K562 (cell line): ENCODE data around the gene AKAP13. TPM values are rescaled to one million over a fixed set of nuclear protein-coding genes. Genes with fewer than 3 reads are reported as not detected.

Experiments
- ATAC-seq: fragments of 200-7000 bp; cut with Tn5 transposase; 3 replicates; pipeline ENCODE4 v1.9.1; 2020; ENCODE audit warnings: moderate library complexity
- BruUV-seq: library from RNA; stranded (reverse); fragments of 400-500 nt; replicated peaks from 2 replicates; lab custom pipeline; 2021; lab: Mats Ljungman, UMichigan
- CTCF ChIA-PET: fragments of 300-600 bp; formaldehyde crosslinking; extraction: SDS; loops from one replicate; lab custom pipeline; 2021; ENCODE audit warnings: low intra/inter-chr PET ratio; lab: Yijun Ruan, JAX
- POLR2A ChIA-PET: fragments of 300-600, 350-650 bp; sonication (Branson Sonifier 250); formaldehyde crosslinking; extraction: SDS; loops from one replicate; lab custom pipeline; 2021; ENCODE audit warnings: antibody characterized with exemption, inconsistent platforms; lab: Yijun Ruan, JAX
- DNase-seq, 4 experiments: peaks; one replicate each; pipeline versions ENCODE4 v3.0.0 to v3.0.0-alpha.2; 2011 to 2018; ENCODE audit warnings: low spot score in 3 of 4, mixed read lengths in 3 of 4; ENCODE audit errors: extremely low read depth in 1 of 4
- FAIRE-seq: peaks from 2 replicates; lab custom pipeline; 2011; peaks lifted over from hg19 to GRCh38; lab: Jason Lieb, UNC
- H2AFZ ChIP-seq: 2 replicates; pipeline ENCODE4 v1.6.0; 2011; ENCODE audit warnings: low read depth, low read length, control low read depth, inconsistent platforms
- H3K27ac ChIP-seq: fragments of 200-600 bp; 3 replicates; pipeline ENCODE4 v1.8.0; 2011; ENCODE audit warnings: low read depth, mild to moderate bottlenecking, control low read depth, inconsistent platforms, low read length, moderate library complexity, mixed read lengths; ENCODE audit errors: extremely low read depth
- H3K27me3 ChIP-seq, 2 experiments: fragments of 300-600 bp in 1 of 2; 2 replicates in 1 of 2; 3 replicates in 1 of 2; pipeline versions ENCODE4 v1.6.0 to v1.8.0; 2011; ENCODE audit warnings: inconsistent platforms in 2 of 2, low read length in 2 of 2, mild to moderate bottlenecking in 1 of 2, mixed read lengths in 1 of 2, moderate library complexity in 1 of 2; ENCODE audit not compliant: control insufficient read depth in 2 of 2, insufficient read depth in 2 of 2
- H3K36me3 ChIP-seq: fragments of 300-600 bp; 3 replicates; pipeline ENCODE4 v1.8.0; 2011; ENCODE audit warnings: mild to moderate bottlenecking, low read length, inconsistent platforms; ENCODE audit not compliant: control insufficient read depth, insufficient read depth
- H3K4me1 ChIP-seq, 2 experiments: fragments of 200-600 bp in 1 of 2; replicated peaks in 1 of 2; 2 replicates in 1 of 2; 3 replicates in 1 of 2; pipeline versions ENCODE4 v1.5.1 to v1.8.0; 2011; ENCODE audit warnings: inconsistent platforms in 2 of 2, low read length in 2 of 2, mild to moderate bottlenecking in 1 of 2, mixed read lengths in 1 of 2, moderate library complexity in 1 of 2; ENCODE audit not compliant: control insufficient read depth in 2 of 2, insufficient read depth in 2 of 2
- H3K4me2 ChIP-seq: 2 replicates; pipeline ENCODE4 v1.6.1; 2011; ENCODE audit warnings: low read length, control low read depth, inconsistent platforms, mixed read lengths; ENCODE audit not compliant: insufficient read depth
- H3K4me3 ChIP-seq: fragments of 200-600 bp; sonication (generic), shearing (Covaris generic); 2 replicates; pipeline ENCODE4 v1.5.1; 2016; ENCODE audit warnings: control low read depth, inconsistent platforms
- H3K79me2 ChIP-seq: fragments of 200-600 bp; 3 replicates; pipeline ENCODE4 v1.8.0; 2011; ENCODE audit warnings: low read length, inconsistent platforms; ENCODE audit not compliant: control insufficient read depth, insufficient read depth
- H3K9ac ChIP-seq, 2 experiments: 2 replicates each; pipeline versions ENCODE4 v1.6.0 to v1.6.1; 2011; ENCODE audit warnings: low read depth in 2 of 2, low read length in 2 of 2, control low read depth in 1 of 2, inconsistent platforms in 1 of 2, mild to moderate bottlenecking in 1 of 2, mixed read lengths in 1 of 2; ENCODE audit not compliant: insufficient read depth in 1 of 2
- H3K9me1 ChIP-seq: one replicate; pipeline ENCODE4 v1.6.0; 2011; ENCODE audit warnings: inconsistent platforms, mild to moderate bottlenecking, low read length, moderate library complexity; ENCODE audit not compliant: control insufficient read depth, insufficient read depth
- H3K9me3 ChIP-seq: replicated peaks from 2 replicates; pipeline ENCODE4 v1.5.1; 2011; ENCODE audit warnings: low read depth, low read length, inconsistent platforms; ENCODE audit not compliant: control insufficient read depth, insufficient read depth
- H4K20me1 ChIP-seq: replicated peaks from 2 replicates; pipeline ENCODE4 v1.6.1; 2011; ENCODE audit warnings: low read length, inconsistent platforms, mixed read lengths; ENCODE audit not compliant: control insufficient read depth, insufficient read depth
- FOXA3 ChIP-seq, 2 experiments: fragments of 450-650 bp in 1 of 2; sonication (generic) in 1 of 2; formaldehyde crosslinking; IDR thresholded peaks in 1 of 2; conservative IDR thresholded peaks in 1 of 2; 2 replicates each; pipeline versions ENCODE4 v1.4.0 to v1.8.0; 2020 to 2022; ENCODE audit warnings: mild to moderate bottlenecking in 2 of 2, missing genetic modification reagents in 1 of 2
- KLF13 ChIP-seq: fragments of 450-650 bp; IDR thresholded peaks from 2 replicates; pipeline ENCODE4 v1.6.1; 2016; ENCODE audit warnings: missing genetic modification characterization, low read depth, mild to moderate bottlenecking, missing compliant biosample characterization, moderate library complexity, borderline replicate concordance
- PHB2 ChIP-seq: fragments of 450-650 bp; IDR thresholded peaks from 2 replicates; pipeline ENCODE4 v1.6.1; 2017; ENCODE audit warnings: low read depth
- RBM17 ChIP-seq: fragments of 200-400 bp; formaldehyde crosslinking; IDR thresholded peaks from 2 replicates; pipeline ENCODE4 v1.6.1; 2017; ENCODE audit warnings: low read depth, mild to moderate bottlenecking, low read length, borderline replicate concordance
- SAFB2 ChIP-seq: fragments of 200-400 bp; formaldehyde crosslinking; IDR thresholded peaks from 2 replicates; pipeline ENCODE4 v1.6.1; 2018; ENCODE audit warnings: borderline replicate concordance, low read length, low read depth, moderate library complexity; ENCODE audit not compliant: severe bottlenecking
- ZNF384 ChIP-seq: IDR thresholded peaks from 2 replicates; pipeline ENCODE4 v1.6.1; 2012; ENCODE audit warnings: low read depth, low read length, improper control_type of control experiment
- ZNF445 ChIP-seq: fragments of 250-450 bp; sonication (Bioruptor Pico); IDR thresholded peaks from 2 replicates; pipeline ENCODE4 v1.4.0; 2020; ENCODE audit warnings: low read depth, mild to moderate bottlenecking, moderate library complexity
- ZNF507 ChIP-seq: conservative IDR thresholded peaks from 2 replicates; pipeline ENCODE4 v1.6.1; 2017; ENCODE audit warnings: missing genetic modification characterization, missing compliant biosample characterization
- ZNF589 ChIP-seq: fragments of 200-800 bp; sonication (Bioruptor generic); IDR thresholded peaks from 2 replicates; pipeline ENCODE4 v1.6.1; 2016; ENCODE audit warnings: low read depth, missing genetic modification characterization, missing compliant biosample characterization
- ZNF764 ChIP-seq: fragments of 250-450 bp; sonication (Bioruptor Pico); IDR thresholded peaks from 2 replicates; pipeline ENCODE4 v1.4.0; 2020; ENCODE audit warnings: low read depth, mild to moderate bottlenecking, moderate library complexity
- ZSCAN32 ChIP-seq: fragments of 450-650 bp; formaldehyde crosslinking; IDR thresholded peaks from 2 replicates; pipeline ENCODE4 v1.4.0; 2020; ENCODE audit warnings: mild to moderate bottlenecking, moderate library complexity
- WGBS: fragments of 100-300 bp; shearing (Covaris generic); methylation state at CpG from one replicate; pipeline ENCODE4 v1.1.6; 2016; ENCODE audit warnings: low coverage, mixed read lengths; ENCODE audit not compliant: insufficient coverage; ENCODE audit errors: missing lambda C conversion rate; 5-methylcytosine and 5-hydroxymethylcytosine counted together
- in situ Hi-C: fragments of 300-500 bp; cut with MboI; formaldehyde crosslinking; loops from 4 replicates; pipeline ENCODE4 v1.15.0; 2018; ENCODE audit warnings: inconsistent platforms, mixed read lengths
- intact Hi-C: fragments of 100-400 bp; cut with micrococcal nuclease; formaldehyde crosslinking; loops from 2 replicates; pipeline ENCODE4 v1.14.2; 2022
- polyA plus RNA-seq, 8 experiments: library from polyadenylated mRNA; depleted of rRNA in 4 of 8; stranded (reverse) in 5 of 8; unstranded in 3 of 8; fragments of >200 nt; fragmentation: Nextera tagmentation in 2 of 8; fragmentation: Illumina TruSeq in 1 of 8; extraction: Ambion mirVana in 2 of 8; extraction: Trizol in 1 of 8; gene quantifications; 2 replicates each; pipeline versions ENCODE4 v1.2.1 to v1.2.3, GENCODE V29; 2011 to 2014; ENCODE audit warnings: inconsistent platforms in 1 of 8, missing spikeins in 1 of 8
- total RNA-seq, 7 experiments: library from RNA; depleted of rRNA in 6 of 7; stranded (reverse); fragments of >200 nt in 6 of 7; fragmentation: Illumina TruSeq in 2 of 7; extraction: Trizol in 2 of 7; gene quantifications; 2 replicates each; pipeline versions ENCODE4 v1.2.1 to v1.2.3, GENCODE V29; 2011 to 2021; ENCODE audit warnings: low replicate concordance in 1 of 7
- TF ChIP-seq, protein P1 (sequence below): fragments of 450-650 bp; conservative IDR thresholded peaks from 2 replicates; pipeline ENCODE4 v1.6.1; 2016; ENCODE audit warnings: missing genetic modification characterization, low read depth, mild to moderate bottlenecking, control low read depth, missing compliant biosample characterization
- TF ChIP-seq, protein P2 (sequence below), 2 experiments: fragments of 450-650 bp; IDR thresholded peaks; 2 replicates each; pipeline ENCODE4 v1.6.1; 2016; ENCODE audit warnings: mild to moderate bottlenecking in 2 of 2, borderline replicate concordance in 1 of 2, low read depth in 1 of 2, moderate library complexity in 1 of 2

The AKAP13 gene
- total and polyA plus RNA-seq, 9 of the 15 experiments (the other 6 are each of a cell fraction or from before 2014, with no cell fraction given) = 0.03 to 1.7 (median 0.42) TPM

GRCh38 chr15:85773249-85773648, 392.8 kb downstream of the AKAP13 start:
- Histone ChIP-seq H3K9me1 (no peaks in the 10 kb centered on the region), H2AFZ (no peak overlapping the region), H4K20me1 (peaks cover 9% of the 10 kb centered on the region; the same call in 1 of the 2 replicates)
- ATAC-seq = no peak
- under 1% methylated on average over 12 of the region's 12 CpGs for WGBS
- TF ChIP-seq FOXA3 (CRISPR knock-in tag; conservative IDR thresholded peaks at IDR 0.05 in 1 of 2, IDR thresholded peaks at IDR 0.05 in 1 of 2) (no peak), ZNF384 (no peak), ZNF764 (CRISPR knock-in tag) (no peak), ZNF507 (no peak), ZSCAN32 (no peak), RBM17 (no peak), SAFB2 (no peak), ZNF589 (CRISPR knock-in tag) (no peak), PHB2 (no peak), ZNF445 (CRISPR knock-in tag) (no peak), KLF13 (tag) (no peak)
- TF ChIP-seq, protein P1, sequence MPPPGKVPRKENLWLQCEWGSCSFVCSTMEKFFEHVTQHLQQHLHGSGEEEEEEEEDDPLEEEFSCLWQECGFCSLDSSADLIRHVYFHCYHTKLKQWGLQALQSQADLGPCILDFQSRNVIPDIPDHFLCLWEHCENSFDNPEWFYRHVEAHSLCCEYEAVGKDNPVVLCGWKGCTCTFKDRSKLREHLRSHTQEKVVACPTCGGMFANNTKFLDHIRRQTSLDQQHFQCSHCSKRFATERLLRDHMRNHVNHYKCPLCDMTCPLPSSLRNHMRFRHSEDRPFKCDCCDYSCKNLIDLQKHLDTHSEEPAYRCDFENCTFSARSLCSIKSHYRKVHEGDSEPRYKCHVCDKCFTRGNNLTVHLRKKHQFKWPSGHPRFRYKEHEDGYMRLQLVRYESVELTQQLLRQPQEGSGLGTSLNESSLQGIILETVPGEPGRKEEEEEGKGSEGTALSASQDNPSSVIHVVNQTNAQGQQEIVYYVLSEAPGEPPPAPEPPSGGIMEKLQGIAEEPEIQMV (tag) = no peak
- TF ChIP-seq, protein P2, sequence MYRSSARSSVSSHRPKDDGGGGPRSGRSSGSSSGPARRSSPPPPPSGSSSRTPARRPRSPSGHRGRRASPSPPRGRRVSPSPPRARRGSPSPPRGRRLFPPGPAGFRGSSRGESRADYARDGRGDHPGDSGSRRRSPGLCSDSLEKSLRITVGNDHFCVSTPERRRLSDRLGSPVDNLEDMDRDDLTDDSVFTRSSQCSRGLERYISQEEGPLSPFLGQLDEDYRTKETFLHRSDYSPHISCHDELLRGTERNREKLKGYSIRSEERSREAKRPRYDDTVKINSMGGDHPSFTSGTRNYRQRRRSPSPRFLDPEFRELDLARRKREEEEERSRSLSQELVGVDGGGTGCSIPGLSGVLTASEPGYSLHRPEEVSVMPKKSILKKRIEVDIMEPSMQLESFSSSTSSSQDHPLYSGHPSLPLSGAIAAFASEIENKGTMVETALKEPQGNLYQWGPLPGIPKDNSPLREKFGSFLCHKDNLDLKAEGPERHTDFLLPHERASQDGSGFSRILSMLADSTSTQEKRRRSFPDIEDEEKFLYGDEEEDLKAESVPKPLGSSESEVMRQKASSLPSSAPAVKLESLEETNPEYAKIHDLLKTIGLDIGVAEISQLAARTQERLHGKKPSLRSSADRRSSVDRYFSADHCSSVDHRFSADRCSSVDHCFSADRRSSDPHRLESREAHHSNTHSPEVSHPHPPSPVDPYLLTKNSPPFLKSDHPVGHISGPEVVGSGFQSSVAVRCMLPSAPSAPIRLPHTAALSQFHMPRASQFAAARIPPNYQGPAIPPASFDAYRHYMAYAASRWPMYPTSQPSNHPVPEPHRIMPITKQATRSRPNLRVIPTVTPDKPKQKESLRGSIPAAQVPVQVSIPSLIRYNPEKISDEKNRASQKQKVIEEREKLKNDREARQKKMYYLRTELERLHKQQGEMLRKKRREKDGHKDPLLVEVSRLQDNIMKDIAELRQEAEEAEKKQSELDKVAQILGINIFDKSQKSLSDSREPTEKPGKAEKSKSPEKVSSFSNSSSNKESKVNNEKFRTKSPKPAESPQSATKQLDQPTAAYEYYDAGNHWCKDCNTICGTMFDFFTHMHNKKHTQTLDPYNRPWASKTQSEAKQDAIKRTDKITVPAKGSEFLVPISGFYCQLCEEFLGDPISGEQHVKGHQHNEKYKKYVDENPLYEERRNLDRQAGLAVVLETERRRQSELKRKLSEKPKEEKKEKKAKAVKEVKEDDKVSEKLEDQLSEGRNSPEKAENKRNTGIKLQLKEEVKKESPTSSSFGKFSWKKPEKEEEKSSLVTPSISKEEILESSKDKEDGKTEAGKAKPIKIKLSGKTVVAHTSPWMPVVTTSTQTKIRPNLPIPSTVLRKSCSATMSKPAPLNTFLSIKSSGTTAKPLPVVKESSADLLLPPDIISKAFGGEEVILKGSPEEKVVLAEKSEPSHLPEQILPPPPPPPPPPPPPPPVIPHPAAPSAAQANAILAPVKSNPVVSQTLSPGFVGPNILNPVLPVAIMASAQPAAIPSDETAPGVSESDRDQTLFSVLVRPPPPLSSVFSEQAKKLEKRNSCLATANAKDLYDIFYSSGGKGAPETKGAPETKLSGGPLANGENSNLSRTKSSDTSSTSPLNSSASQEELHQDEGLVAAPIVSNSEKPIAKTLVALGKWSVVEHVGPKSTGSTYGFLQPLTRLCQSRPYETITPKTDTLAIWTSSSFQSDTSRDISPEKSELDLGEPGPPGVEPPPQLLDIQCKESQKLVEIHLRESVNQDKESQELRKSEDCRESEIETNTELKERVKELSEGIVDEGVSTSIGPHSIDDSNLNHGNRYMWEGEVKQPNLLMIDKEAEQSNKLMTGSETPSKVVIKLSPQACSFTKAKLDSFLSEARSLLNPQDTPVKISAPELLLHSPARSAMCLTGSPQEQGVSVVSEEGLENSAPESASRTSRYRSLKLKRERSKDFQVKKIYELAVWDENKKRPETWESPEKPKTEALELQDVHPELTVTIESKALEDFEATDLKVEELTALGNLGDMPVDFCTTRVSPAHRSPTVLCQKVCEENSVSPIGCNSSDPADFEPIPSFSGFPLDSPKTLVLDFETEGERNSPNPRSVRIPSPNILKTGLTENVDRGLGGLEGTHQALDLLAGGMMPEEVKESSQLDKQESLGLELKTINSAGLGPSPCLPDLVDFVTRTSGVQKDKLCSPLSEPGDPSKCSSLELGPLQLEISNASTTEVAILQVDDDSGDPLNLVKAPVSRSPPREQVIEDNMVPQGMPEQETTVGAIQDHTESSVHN (IDR thresholded peaks at IDR 0.05; ENCODE audit: borderline replicate concordance in 1 of 2, low read depth in 1 of 2) = no peak
- TF ChIP-seq, all 486 proteins: peak for 0
- Histone ChIP-seq H3K4me2 (no peak overlapping the region), H3K9me3 (no peaks in the 10 kb centered on the region), H3K36me3 (no peaks in the 10 kb centered on the region), H3K4me1 (peaks cover 0 to 9% of the 10 kb centered on the region in 2 experiments; a peak in 1 of 5 replicates), H3K27ac (no peak overlapping the region), H3K27me3 (peaks cover 16 to 72% of the 10 kb centered on the region in 2 experiments; a peak in 4 of 5 replicates), H3K9ac (no peak overlapping the region), H3K4me3 (no peak overlapping the region), H3K79me2 (no peaks in the 10 kb centered on the region)
- ChIA-PET POLR2A (no interaction called here), CTCF (no interaction called here)
- no peak for DNase-seq
- intact Hi-C loops (no loop called here), in situ Hi-C loops (no loop called here)
- FAIRE-seq = no peak
- BruUV-seq = no TSS peak
